Retina (tissue), 1 donor: ENCODE results near the gene HES6.
A peak's percentile ranks its signal among the peaks of the same experiment; 100 is the strongest.
"Not testable (repeated sequence)": the region's sequence is repeated elsewhere in the genome, so short reads cannot be mapped to it uniquely, and the experiment has no call there.

Experiments used
- DNase-seq: peaks from one replicate; pipeline ENCODE4 v3.0.0-alpha.2; 2016

Gene HES6

DNA sequence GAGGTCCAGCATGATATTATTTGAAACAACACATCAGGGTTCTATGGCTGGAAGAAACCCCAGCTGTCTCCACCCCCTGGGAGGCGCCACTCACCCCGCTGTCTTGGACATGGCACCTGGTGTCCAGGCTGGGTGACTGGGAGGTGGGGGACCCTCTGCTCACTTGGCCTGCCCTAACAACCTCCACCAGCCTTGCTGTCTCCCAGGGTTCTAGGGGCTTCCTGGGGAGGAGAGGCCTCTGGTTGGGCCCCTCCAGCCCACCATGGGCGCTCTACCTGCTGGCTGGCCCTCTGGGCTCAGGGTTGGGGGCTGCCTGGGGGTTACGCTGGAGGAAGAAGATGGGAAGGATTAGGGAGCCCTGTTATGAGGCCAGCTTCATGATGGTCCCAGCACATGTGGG, 32.3 kb upstream of the HES6 start:
- no peak for DNase-seq

GRCh38 chr2:238271686-238272085, 31.8 kb upstream of the HES6 start:
- not testable (repeated sequence) for DNase-seq

DNA sequence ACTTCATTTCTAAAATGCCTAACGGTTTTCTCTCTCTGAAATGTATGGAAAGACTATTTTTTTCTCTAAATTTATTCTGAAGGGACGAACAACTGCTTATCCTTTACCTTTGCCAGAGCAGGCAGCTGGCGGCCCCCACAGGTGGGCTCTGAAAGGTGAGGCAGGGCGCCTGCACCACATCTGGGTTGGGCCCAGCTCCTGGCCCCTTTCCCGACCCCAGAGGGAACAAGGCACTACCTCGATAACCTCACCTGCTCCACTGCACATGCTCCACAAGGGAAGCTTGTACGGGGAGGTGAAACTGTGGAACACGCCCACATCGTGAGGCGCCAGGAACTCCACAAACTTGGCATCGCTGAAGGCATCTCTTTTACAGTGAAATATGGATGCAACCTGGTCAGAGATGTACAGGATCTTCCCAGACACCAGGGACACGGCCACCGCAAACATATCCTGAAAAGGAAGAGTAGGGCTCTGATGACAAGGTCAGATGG, 31.3 kb upstream of the HES6 start:
- no peak for DNase-seq

DNA sequence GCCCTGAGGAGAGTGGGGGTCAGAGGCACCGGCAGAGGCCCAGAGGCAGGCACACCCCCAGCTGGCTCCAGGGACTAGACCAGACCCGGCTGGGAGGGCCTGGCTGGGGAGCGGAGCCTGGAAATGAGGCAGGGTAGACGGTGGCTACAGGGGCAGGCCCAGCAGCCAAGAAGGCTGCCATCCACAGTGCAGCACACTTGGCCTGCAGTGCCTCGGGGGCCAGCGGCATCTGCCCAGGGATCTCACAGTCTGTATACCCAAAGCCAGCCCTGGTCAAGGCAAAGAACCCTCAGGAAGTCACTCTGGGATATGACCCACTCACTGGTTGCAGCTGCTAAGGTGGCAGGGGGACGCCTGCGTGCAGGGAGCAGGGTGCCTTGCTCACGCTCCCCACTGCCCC, 30.8 kb upstream of the HES6 start:
- DNase-seq = no peak

- DNase-seq = no peak
Measured at GRCh38 chr2:238269741-238270140, 29.9 kb upstream of the HES6 start.

GRCh38 chr2:238267884-238268680, 28.2 kb upstream of the HES6 start:
- no peak for DNase-seq

- DNase-seq = no peak
Measured at GRCh38 chr2:238267341-238267710, 27.5 kb upstream of the HES6 start.

- DNase-seq = no peak
Measured at GRCh38 chr2:238265605-238266004, 25.8 kb upstream of the HES6 start.

GRCh38 chr2:238264072-238264460, 24.2 kb upstream of the HES6 start:
- DNase-seq = no peak

DNA sequence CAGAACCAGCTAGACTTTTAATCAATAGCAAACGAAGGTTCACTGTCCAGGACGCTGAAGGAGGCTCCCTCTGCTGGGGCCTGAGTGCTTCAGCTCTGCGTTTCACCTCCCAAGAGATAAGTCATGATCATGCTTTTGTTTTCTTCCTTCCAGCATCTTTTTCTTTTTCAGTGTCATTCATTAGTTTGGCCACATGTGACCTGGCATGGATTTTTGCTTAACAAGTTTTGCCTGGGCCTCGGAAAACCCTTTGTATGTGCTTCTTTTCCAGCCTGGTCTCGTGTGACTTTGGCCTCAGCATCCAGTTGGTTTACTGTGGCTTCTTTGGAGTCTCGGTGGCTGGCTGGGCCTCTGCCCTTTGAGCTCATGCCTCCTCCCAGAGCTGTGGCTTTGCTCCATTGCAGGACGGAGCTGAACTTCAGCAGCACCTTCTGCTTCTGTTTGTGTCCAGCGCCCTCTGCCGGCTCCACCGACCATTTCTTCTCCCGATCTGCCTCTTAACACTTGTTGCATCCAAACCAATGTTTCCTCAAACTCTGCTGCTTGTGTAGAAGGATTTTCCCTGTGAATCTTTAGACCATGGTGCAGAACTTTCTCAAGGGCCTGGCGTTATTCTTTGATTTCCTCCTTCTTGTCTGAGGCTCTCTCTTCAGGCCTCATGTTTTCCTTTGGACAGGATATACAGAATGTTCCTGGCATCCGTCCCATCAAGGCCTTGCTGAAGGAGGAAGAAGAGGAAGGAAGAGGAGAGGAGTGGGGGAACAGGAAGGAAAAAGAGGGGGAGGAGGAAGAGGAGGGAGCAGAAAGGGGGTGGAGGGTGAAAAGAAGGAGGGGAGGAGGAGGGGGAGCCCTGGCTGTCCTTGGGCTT, 23.6 kb upstream of the HES6 start:
- DNase-seq = peak; percentile 89

DNA sequence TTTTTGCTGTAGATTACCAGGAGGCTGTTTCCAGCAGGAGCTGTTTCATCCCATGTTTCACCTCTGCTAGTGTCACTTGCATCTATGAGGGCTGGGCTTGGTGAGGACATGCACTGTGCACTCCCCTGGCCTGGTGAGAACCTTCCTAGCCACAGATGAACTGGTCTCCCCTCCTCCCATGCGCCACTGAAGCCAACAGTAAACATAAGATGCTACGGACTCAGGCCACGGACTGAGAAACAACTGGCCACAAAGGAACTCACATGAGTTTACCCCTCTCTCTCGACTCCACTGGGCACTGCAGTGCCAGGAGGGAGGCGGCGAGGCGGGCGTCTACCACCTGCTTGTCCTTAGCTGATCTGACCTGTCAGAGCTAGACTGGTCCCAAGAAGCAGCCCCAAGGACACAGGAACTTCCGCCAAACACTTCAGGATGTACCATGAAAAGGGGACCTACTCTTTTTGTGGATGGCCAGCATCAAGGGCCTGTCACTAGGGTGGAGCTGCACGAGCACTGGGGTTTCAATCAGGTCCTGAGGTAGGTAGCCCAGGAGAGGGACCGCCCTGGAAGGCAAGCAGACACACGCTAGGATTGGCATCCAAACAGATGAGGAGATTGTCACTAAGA, 22.8 kb upstream of the HES6 start:
- no peak for DNase-seq

DNA sequence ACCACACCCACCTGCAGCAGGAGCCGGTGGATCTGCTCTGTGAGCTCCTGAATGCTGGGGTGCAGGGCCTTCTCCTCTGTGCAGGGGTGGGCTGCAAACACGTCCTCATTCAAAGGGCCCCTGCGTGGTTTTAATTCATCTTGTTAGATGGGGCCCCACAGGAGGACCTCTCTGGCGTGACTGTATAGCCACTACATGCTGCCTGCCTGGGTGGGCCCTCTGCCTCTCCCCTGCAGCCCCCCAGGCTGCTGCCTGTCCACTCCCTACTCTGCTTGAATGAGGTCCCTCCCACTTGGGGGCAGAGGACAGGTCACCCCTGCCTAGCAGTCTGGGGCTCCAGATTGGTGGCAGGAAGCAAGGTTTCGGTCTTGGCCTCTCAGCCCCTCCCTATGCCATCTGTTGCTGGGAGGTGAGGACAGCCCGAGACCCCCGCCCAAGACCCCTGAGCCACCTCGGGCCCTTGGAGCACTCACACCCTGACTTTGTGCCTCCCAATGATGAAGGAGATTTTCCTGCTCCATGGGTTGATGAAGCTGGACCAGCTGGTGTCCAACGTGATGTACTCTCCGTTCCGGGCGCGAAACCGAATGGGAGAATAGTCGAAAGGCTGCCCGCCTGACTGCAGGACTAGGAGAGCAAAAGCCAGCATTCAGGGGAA, 22.0 kb upstream of the HES6 start:
- no peak for DNase-seq

DNA sequence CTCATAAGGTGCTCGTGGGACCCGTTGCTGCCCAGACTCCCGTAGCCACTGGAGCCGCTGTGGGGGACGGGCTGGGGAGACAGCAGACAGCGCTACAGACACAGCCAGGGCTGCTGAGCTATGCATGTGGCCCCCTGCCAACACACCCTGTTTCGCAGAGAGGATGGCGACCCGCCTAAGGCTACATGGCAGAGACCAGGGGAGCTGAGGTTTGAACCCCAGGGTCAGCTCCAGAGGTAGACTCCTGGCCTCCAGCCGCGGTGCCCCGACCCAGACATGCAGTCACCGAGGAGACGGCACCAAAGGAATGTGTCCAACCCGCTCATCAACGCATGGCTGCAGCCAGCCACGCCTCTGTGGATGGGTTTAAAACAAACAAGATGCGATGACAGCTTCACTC, 21.0 kb upstream of the HES6 start:
- DNase-seq = peak; percentile 60

- DNase-seq = peak; percentile 33
Measured at GRCh38 chr2:238259061-238260020, 19.5 kb upstream of the HES6 start.

DNA sequence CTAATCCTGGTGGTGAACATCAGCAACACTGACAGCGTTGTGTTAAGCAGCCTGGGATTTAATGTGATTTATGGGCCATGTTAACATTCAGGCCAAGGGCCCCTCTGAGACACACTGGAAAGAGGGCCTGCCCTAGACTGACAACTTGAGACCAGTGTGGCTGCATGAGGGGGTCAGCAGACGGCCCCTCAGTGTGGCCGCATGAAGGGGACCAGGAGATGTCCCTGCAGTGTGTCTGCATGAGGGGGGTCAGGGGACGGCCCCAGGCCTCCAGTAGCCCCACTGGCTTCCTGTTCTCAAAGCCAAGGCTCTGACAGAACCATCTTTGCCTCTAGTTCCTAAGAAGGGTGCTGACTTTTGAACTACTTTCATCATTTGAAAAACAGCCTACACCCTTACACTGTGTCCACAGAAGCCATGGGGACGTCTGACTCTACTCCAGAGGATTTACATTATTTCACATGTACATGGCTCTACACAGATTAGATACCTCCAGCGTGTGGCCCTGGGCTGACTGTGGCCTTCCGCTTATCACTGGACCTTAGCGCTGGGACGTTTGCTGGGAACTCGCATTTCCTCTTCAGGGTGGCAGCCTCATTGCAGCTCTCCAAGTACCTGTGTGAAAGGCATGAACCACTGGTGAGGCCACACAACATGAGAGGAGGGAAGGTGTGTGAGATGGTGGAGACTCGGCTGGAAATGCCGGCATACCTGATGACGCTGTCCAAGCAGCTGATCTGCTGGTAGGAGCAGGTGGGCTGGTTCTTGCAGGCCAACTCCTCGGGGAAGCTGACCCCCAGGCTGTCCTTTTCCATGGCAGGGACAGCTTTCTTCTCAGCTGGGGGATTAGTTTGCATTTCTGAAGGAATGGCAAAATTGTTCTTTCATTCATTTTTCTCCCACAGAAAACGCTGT, 18.2 kb upstream of the HES6 start:
- DNase-seq = no peak

DNA sequence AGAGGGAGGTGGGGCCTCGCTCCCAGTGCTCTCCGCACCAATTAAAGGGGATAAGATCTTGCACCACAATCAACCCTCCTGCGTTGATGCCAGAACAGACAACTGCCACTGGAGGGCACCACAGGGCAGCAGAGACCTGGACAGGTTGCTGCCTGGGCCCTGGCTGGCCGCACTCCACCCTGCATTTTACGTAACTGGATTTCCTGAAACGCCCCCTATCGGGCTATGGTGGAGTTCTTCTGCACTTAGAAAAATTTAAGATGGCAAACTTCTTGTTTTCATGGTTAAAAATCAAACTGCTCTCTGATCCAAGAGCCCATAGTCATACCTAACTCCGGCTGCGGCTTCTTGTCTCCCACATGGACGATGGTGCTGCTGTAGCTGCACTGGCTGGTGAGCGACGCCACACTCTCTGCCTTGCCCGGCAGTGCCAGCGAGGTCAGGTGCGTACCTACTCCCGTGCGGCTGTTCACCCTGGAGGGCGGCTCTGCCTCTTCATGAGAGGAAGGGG, 16.8 kb upstream of the HES6 start:
- DNase-seq = peak; percentile 78

DNA sequence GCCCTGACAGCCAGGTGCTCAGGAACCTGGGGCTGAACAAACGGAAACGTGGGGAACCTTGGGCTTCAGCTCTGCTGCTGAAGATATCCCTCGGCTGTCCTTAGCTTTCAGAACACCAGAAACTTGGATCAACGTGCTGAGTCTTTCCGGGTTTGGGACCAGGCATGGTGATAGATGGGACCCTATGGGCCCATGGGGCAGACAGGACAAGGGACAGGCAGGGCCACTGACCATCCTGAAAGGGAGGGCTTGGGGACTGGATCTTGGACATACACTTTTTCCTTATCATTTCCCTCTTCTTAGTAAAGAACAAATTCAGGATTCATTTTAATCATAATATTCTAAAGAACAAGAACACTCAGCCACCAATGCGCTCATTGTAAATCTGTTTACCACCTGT, 16.3 kb upstream of the HES6 start:
- no peak for DNase-seq

GRCh38 chr2:238255636-238256035, 15.8 kb upstream of the HES6 start:
- no peak for DNase-seq

- DNase-seq = peak; percentile 12
Measured at GRCh38 chr2:238255151-238255551, 15.3 kb upstream of the HES6 start.

- no peak for DNase-seq
Measured at GRCh38 chr2:238254095-238254723, 14.4 kb upstream of the HES6 start.
